Ureter (tissue), 1 donor: ENCODE data around the gene SLC25A45. TPM values are rescaled to one million over a fixed set of nuclear protein-coding genes. Genes with fewer than 3 reads are reported as not detected.
"Not testable (repeated sequence)": the region's sequence is repeated elsewhere in the genome, so short reads cannot be mapped to it uniquely, and the experiment has no call there.

Source experiments
- DNase-seq: peaks from one replicate; pipeline ENCODE4 v3.0.0-alpha.2; 2020; ENCODE audit warnings: low spot score
- total RNA-seq: library from RNA; stranded (reverse); gene quantifications from one replicate; pipeline ENCODE4 v1.2.4, GENCODE V29; 2023
- donor health status: DM: yes; HTN: yes; CAD: no.

The SLC25A45 gene
- total RNA-seq, 1 donor from 2014 or later = 9.4 TPM

DNA sequence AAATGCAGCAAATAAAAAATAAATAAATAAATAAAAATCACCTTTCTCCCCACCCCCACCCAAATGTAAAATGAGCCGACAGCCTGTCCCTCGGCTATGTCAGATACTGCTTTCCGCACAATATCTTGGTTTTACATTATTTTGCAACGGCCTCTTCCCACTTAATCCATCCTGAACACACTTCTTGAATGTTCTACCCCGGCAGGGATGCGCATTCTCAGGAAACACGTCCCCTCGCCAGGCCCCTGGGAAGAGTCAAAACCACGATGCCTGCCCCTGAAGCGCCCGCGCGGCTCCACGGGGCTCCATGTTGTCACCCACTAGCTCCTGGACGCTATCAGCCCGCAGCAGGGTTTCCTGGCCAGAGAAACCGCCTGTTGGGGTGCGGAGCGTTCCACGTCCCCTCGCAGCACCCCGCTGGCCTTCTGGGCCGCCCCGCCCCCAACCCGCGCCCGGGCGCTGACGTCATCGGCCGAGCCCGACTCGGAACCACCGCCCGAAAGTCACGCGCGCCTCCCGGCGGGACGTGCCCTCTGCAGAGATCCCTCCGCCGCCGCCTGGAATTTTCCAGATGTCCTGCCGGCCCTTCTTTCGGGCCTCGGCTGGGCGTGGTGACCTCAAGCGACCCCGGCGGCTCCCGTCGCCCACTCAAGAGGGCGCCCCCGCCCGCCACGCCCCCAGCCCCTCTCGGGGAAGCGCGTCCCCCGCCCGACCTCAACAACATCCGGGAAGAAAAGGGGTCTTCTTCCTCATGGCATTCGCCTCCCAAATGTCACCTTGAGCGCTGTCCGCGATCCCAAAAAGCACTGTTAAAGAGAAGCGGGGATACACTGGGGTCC lies 39.6 kb upstream of the SLC25A45 start:
- DNase-seq = peak; percentile 99

DNA sequence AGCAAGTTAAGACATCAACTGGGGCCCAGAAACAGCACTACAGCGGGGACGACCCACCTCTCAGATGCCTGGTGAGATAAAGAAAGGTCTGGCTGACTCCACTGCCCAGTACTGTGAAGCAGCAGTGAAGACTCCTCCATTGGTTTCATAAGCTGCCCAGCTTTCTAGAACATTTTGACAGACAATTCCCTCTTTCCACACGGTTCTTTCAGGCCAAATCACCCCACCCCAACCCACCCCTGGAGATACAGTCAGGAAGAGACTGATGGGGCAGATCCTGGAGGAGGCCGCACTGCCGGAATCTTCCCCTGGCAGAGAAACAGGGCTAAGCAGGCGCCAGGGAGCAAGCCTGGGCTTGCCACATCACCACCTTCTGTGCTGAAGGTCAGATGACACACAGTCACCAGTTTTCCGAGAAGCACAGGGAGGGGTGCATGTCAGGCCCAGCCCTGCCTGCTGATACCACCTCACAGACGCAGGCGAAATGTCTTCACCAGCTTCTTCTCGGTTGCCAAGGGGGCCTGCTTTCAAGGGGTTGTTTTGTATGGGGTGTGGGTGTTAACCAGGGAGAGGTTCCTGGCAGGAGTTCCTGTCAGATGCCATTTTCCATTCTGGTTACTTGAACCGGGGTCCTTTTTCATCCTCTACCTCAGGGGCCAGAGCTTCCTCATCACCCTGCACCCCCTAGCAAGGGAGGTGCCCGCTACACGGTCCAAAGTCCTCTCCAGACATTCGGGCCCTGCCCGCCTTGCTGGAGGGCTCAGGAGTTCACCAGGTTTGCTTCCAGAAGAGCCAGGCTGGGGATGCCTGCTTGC lies 38.7 kb upstream of the SLC25A45 start:
- DNase-seq = peak; percentile 97

DNA sequence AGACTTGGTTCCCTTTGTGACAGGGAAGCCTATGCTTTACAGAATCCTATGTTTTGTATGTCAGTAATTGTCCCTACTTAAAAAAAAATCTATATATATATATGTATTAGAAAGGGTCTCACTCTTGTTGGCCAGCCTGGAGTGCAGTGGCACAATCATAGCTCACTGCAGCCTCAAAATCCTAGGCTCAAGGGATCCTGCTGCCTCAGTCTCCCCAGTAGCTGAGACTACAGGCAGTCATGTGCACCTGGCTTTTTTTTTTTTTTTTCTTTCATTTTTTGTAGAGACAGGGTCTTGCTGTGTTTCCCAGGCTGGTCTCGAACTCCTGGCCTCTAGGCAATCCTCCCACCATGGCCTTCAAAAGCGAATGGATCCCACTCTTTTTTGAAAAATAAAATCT lies 38.1 kb upstream of the SLC25A45 start:
- DNase-seq = no peak

DNA sequence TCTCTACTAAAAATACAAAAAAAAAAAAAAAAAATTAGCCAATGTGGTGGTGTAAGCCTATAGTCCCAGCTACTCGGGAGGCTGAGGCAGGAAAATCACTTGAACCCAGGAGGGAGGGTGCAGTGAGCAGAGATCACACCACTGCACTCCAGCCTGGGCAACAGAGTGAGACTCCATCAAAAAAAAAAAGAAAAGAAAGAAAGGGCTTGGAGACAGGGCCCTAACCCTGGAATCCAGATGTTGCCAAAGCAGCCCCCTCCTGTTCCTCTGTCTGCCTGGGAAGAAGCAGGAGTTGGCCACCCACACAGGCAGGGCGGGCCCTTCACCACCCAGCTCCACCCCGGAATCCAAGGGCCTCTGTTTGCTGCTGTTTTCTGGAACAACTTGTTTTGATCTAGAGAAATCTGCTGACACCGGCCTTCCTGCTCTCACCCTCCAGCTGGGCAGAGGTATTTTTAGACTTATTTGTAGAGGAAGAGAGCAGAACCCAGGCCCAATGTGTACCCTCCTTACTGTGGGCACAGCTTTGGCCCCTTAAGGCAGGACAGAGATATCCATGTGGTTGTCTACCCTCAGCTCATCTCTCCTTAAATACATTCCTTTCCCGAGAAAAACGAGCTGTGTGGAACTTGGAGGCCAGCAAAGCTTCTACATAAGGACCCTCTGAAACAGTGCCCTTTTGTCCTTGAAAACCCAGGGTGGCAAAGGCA lies 37.5 kb upstream of the SLC25A45 start:
- DNase-seq = peak; percentile 95

DNA sequence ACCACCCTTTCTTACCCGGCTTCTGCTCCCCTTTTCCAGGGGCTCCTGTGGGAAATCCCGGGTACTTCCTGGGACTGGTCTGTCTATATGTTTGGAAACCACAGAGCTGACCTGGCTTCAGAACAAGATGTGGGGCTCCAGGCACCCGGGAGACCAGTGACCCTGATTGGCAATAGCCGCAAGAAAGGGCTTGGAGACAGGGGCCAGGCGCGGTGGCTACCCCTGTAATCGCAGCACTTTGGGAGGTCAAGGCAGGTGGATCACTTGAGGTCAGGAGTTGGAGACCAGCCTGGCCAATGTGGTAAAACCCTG lies 37.0 kb upstream of the SLC25A45 start:
- DNase-seq = no peak

DNA sequence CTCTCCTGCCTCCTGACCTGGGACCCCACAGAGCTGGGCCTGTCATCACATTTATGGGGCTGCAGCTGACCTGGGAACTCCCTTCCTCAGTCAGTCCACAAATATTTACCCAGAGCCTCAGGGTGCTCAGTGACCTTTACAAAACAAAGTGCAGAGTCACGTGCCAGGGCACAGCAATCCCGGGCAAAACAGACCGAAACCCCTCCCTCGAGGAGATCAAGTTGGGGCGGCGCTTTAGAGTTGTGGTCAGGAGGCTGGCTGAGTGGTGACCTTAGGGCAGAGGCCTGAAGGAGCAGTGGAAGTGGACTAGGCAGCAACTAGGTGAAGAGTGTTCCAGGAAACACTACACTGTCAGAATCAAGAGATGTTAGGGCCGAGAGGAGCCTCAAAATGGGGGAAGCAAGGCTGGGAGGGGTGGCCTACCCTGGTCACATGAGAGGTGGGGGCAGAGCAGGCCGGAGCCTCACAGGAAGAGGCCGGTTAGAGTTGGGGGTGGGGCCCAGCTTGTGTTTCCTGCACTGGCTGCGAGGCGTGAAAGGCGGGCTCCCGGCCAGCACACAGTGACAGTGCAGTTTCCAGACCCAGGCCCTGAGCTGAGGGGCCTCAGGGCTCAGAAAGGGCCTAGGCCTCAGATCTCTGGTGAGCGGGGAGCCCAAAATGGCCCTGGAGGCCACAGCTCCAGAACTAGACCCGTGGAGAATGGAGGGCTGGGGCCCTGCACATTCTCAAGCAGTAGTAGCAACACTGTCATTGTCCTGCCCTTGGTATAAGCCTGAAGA lies 36.4 kb upstream of the SLC25A45 start:
- peak; percentile 97 for DNase-seq

DNA sequence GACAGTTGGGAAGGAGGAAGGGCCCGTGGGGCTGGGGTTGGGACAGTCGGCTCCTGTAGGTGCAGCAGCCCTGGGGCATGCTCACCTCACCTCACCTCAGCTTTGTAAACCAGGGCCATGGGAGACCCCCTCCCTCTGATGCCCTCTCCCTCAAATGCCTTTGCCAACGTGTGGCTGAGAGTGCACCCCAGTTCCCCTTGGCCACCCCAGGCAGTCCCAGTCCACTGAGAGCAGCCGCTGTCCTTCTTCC lies 35.9 kb upstream of the SLC25A45 start:
- no peak for DNase-seq

DNA sequence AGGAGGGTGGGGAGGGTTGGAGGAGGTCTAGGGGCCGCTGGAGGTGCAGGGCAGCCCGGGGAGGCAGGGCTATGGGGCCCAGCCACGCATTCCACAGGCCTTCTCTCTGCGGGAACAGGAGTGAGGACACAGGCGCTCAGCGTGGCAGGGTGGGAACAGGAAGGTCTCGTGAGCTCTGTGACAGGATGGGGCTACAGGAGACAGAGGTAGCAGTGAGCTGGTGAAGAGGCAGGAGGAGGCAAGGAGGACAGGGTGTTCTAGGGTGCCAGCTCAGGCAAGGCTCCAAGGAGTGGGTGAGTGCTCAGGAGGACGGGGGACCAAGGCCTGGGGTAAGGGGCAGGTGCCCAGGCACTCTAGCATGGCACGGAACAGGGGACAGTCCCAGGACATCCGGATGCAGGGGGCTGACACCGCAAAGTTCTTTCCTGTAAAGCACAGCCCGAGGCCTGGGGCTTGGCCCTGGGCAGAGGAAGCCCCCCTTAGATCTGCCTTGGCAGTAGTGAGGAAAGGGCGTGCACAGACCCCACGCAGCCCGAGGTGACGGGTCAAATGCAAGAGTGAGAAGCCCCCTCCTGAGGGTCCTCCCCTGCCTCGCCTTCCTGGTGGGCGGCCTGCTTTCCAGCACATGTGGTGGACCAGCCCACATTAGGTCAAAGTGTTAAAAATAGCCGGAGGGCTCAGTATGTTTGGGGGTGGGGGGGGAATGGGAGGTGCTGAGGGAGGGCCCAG lies 35.4 kb upstream of the SLC25A45 start:
- peak; percentile 71 for DNase-seq

DNA sequence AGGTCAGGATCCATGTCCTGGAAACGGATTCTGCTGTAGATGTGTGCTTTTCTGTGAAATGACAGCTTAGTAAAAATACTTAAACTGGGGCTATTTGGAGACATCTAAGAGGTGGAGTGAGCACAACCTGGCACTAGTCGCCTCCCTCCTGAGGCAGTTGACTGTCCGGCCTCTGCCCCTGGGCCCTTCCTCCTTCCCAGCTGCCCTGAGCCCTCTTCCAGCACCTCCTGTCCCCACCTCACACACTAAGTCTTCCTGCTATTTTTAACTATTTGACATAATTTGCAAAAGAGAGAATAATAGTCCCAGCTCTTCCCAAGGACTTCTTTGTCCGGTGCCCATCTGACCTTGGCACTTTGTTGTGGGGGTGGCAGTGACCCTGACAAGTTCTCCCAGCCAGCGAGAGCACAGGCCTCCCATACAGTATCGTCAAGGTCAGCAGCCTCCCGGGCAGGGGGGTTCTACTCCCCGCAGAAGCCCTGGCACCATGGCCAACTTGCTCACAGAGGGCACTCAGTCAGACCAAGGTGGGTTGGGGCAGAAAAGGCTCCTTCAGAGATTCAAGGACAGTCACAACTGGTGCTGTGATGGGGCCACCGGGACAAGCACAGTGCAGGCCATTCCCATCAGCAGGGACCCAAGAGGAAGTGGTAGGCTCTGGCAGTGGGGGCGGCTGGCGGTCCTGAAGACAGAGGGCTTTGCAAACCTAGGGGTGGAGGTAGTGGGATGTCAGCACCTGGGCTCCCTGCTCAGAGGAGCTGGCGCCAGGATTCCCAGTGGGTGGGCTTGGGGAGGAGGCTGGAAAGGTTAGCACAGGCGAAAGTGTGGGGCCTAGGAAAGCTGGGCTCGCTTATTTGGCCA lies 34.6 kb upstream of the SLC25A45 start:
- no peak for DNase-seq

DNA sequence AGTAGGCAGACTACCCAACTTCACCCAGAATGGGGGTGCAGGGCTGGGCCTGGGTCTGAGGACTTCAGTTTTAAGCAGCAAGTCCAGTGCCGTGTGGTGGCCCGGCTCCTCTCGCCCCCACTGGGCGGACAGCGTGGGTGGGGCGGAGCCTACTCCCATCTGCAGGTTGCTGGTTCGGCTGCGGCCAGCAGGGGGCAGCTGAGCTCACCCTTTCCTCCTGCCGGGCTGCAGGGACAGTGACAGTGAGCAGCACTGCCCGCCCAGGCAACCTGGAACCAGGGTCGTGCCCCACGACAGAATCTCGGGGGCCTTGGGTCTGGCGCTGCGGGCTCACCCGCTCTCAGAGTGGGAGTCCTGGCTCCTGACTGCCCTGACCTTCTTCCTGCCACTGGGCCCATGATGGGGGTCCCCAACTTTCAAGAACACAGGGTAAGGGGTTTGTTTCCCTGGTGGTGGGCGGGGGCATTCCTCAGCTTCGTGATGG lies 33.9 kb upstream of the SLC25A45 start:
- DNase-seq = peak; percentile 94

DNA sequence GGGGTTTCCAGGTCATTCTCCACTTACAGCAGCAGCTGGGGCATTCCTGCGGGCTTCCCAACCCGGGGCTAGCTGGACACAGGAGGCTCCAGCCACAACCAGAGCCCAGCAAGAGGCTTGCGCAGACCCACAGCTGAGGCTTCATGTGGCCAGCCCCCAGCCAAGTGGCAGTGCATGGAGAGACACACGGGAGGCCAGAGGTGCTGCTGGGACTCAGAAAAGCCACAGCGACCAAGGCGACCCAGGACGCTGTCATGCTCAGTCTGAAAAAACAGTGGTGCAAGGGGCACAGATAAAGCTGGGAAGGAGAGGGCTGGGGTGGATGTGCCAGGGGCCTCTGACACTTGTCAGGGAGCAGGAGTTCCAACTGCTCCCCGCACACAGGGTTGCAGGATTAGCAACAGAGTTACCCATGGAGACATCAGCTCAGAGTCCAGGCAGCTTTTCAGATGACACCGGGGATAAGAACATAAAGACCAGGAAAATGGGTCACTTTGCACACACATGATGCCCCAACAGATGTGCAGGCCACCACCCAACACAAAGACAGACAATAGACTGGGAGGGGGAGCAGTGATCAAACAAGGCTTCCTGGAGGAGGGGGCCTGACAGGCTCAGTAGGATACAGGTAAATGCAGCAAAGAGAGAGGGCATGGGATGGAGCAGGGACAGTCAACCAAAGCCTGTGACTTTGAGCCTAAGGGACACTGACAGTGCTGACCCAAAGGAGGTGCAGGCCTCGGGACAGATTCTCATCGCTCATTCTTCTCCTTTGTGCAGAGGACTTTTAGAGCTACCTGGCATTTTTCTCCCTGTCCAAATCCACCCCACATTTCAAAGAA lies 33.3 kb upstream of the SLC25A45 start:
- no peak for DNase-seq

DNA sequence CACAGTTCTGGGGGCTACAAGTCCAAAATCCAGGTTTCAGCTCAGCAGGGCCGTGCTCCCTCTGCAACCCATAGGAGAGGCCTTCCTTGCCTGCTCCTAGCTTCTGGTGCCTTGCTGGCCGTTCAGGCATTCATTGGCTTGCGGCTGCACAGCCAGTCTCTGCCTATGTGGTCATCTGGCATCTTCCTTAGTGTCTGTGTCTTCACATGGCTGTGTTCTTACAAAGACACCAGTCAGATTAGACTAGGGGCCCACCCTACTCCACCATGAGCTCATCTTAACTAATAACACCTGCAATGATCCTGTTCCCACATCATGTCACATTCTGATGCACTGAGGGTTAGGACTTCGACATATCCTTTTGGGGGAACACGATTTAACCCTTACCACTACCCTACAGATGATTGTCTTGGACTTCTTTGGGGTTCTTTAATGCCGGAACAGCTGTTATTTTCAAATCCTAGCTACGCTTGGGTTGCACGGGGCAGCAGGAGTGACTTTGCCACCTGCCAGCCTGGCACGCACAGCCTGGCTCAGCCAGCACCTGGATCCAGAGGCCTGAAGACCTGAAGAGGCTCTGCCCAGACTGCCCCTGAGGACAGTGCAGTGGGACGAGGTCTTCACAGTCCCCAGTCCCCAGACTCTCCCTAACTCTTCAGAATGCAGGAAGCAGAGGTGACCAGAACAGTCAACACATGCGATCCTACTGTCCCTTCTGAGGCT lies 32.5 kb upstream of the SLC25A45 start:
- no peak for DNase-seq

DNA sequence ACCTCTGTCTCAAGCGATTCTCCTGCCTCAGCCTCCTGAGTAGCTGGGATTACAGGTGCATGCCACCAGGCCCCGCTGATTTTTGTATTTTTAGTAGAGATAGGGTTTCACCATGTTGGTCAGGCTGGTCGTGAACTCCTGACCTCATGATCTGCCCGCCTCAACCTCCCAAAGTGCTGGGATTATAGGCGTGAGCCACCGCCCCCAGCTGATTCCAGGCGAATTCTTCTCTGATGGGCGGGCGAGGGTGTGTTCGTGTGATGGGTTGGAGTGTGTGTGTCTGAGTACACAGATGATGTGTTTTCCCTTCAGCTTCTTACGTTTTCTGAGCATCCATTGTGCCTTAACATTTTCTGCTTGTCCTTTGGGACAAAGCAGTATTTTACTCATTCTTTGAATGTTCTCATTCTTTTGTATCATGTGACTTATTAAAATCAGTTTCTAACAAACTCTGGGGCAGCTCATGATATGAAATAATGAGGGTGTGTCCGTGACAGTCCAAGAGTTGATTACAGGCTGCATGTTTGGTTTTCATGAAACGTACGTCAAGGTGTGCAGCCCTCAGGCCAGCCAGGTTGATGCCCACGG lies 30.7 kb upstream of the SLC25A45 start:
- DNase-seq = not testable (repeated sequence)

DNA sequence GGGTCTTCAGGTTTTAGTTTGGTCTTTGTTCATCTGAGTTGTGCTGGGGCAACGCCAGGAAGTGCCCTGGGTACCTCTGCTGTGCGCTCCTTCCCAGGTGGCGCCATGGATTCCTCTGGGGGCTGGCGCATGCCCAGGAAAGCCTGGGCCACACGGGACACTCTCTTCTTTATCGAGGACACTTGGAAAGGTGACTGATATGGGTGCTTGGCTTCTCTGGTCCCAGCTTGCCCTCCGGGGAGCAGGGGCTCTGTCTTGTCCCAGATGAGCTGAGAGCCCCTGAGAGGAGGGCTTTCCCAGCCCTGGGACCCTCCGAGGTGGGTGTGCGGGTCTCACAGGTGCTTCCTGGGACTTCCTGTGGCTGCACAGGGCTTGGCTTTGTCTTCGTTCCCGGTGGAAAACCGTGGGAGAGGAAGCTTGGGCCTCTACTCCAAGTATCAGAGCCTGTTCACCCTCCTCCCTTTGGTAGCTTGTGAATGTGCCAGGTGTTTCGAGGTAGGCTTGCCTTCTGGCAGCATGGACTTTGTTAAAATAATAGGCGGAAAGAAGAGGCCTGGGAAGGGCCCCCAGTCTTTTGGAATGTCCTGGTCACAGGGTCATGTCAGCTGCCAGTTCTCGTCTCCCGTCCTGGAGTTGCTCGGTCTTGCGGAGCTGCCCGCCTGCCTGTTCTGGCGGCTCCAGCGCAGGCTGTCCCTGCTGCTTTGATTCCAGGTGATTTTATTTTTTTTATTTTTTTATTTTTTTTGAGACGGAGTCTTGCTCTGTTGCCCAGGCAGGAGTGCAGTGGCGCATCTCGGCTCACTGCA lies 30.0 kb upstream of the SLC25A45 start:
- DNase-seq = no peak

DNA sequence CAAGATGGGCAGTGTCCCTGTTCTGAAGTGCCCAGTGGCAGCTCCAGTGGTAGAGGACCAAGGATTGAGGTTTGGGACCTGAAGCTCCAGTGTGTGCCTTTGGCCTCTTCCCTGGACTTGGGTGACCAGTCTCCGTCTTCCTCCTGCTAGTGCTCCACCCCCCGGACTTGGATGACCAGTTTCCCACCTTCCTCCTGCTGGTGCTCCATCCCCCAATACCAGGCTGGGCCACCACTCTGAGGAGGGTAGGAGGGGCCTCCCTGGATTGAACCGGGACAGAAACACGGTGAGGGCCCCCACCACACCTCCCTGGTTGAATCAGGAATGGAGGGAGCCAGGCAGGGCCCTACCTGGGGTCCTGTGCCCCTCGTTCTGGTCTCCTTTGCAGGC lies 29.2 kb upstream of the SLC25A45 start:
- DNase-seq = no peak

DNA sequence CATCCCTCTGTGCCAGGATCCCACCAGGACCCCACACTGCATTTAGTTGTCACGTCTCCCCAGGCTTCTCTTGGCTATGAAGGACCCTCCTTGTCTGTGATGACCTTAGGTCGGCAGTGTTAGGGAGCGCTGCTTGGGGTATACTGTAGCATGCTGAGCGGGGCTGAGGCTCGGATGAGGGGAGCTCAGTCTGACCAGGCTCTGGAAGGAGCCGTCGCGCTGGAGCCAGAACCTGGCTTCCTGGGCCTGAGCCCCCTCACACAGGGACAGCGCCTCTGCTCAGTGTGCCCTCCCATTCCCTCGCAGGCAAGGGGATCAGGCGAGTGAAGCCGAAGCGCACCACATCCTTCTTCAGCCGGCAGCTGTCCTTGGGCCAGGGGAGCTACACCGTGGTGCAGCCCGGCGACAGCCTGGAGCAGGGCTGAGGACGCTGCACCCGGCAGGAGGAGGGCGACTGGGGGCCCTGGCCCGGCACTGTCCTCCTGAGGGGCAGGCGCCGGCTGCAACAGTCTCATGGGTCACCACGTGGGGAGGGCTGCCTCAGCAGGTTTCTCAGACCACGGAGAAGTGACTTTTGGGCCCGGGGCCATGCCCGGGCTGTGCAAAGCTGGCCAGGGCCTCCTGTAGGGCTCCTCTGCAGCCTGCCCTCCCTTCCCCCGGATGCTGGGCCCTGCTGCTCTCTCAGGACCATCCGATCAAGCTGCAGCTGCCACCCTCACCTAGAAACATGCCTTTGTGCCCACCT lies 28.7 kb upstream of the SLC25A45 start:
- no peak for DNase-seq
